HepG2 (cell line): ENCODE data around the gene RAPSN. TPM values are rescaled to one million over a fixed set of nuclear protein-coding genes. Genes with fewer than 3 reads are reported as not detected.

ENCODE experiments used
- DMAP1 ChIP-seq: IDR thresholded peaks from 2 replicates; pipeline ENCODE4 v1.6.1; 2016
- FOXA1 ChIP-seq, 2 experiments: fragments of 450-650 bp in 1 of 2; sonication (generic) in 1 of 2; formaldehyde crosslinking in 1 of 2; IDR thresholded peaks; 2 replicates each; pipeline versions ENCODE4 v1.4.0 to v1.6.1; 2016 to 2020; ENCODE audit warnings: missing genetic modification reagents in 1 of 2
- FOXP4 ChIP-seq: sonication (generic); formaldehyde crosslinking; IDR thresholded peaks from 2 replicates; pipeline ENCODE4 v1.4.0; 2020; ENCODE audit warnings: missing genetic modification reagents
- HNF4G ChIP-seq, 2 experiments: sonication (generic) in 1 of 2; formaldehyde crosslinking in 1 of 2; IDR thresholded peaks; 2 replicates each; pipeline versions ENCODE4 v1.4.0 to v1.6.1; 2011 to 2020; ENCODE audit warnings: borderline replicate concordance in 2 of 2, low read depth in 2 of 2, mild to moderate bottlenecking in 2 of 2, low read length in 1 of 2, missing genetic modification reagents in 1 of 2, moderate library complexity in 1 of 2
- LCORL ChIP-seq, 2 experiments: fragments of 450-650 bp in 1 of 2; sonication (generic) in 1 of 2; formaldehyde crosslinking in 1 of 2; IDR thresholded peaks; 2 replicates each; pipeline versions ENCODE4 v1.5.0 to v1.6.1; 2017 to 2020; ENCODE audit warnings: antibody characterized with exemption in 1 of 2, missing genetic modification reagents in 1 of 2
- NFE2L2 ChIP-seq: fragments of 150-350 bp; IDR thresholded peaks from 2 replicates; pipeline ENCODE4 v1.6.1; 2014; ENCODE audit warnings: low read length
- POLR2AphosphoS2 ChIP-seq: IDR thresholded peaks from 2 replicates; pipeline ENCODE4 v1.6.1; 2011; ENCODE audit warnings: low read depth, low read length, improper control_type of control experiment
- SCMH1 ChIP-seq: sonication (generic); formaldehyde crosslinking; IDR thresholded peaks from 2 replicates; pipeline ENCODE4 v1.9.0; 2021; ENCODE audit warnings: missing genetic modification reagents, mild to moderate bottlenecking, borderline replicate concordance
- STAT5B ChIP-seq: sonication (generic); formaldehyde crosslinking; IDR thresholded peaks from 2 replicates; pipeline ENCODE4 v1.4.0; 2020; ENCODE audit warnings: missing genetic modification reagents
- TRAFD1 ChIP-seq: sonication (generic); formaldehyde crosslinking; IDR thresholded peaks from 2 replicates; pipeline ENCODE4 v1.5.1; 2020; ENCODE audit warnings: missing genetic modification reagents, mild to moderate bottlenecking, borderline replicate concordance
- ZFP62 ChIP-seq: sonication (generic); formaldehyde crosslinking; IDR thresholded peaks from 2 replicates; pipeline ENCODE4 v1.4.0; 2020; ENCODE audit warnings: missing genetic modification reagents
- ZNF468 ChIP-seq: sonication (generic); formaldehyde crosslinking; IDR thresholded peaks from 2 replicates; pipeline ENCODE4 v1.8.0; 2022; ENCODE audit warnings: mild to moderate bottlenecking, moderate library complexity, missing genetic modification reagents
- polyA plus RNA-seq, 8 experiments: library from polyadenylated mRNA; depleted of rRNA in 3 of 8; stranded (reverse) in 7 of 8; unstranded in 1 of 8; fragments of >200 nt; fragmentation: Illumina TruSeq in 4 of 8; extraction: Trizol in 4 of 8; gene quantifications; 2 replicates each; pipeline versions ENCODE4 v1.2.1 to v1.2.3, GENCODE V29; 2011 to 2016; ENCODE audit warnings: low read depth in 4 of 8, missing spikeins in 1 of 8, mixed read lengths in 1 of 8; ENCODE audit not compliant: insufficient read depth in 1 of 8
- total RNA-seq, 5 experiments: library from RNA; depleted of rRNA; stranded (reverse); fragments of >200 nt; fragmentation: Illumina TruSeq; extraction: Trizol; gene quantifications; 2 replicates each; pipeline ENCODE4 v1.2.3, GENCODE V29; 2016; ENCODE audit warnings: low read depth in 1 of 5
- TF ChIP-seq, protein P1 (sequence below): sonication (generic); formaldehyde crosslinking; IDR thresholded peaks from 2 replicates; pipeline ENCODE4 v1.4.0; 2020; ENCODE audit warnings: missing genetic modification reagents, borderline replicate concordance
- TF ChIP-seq, protein P2 (sequence below): sonication (generic); formaldehyde crosslinking; IDR thresholded peaks from 2 replicates; pipeline ENCODE4 v1.4.0; 2020; ENCODE audit warnings: mild to moderate bottlenecking, low read depth, missing genetic modification reagents
- TF ChIP-seq, protein P3 (sequence below): sonication (generic); formaldehyde crosslinking; conservative IDR thresholded peaks from 2 replicates; pipeline ENCODE4 v1.4.0; 2020; ENCODE audit warnings: missing genetic modification reagents
- TF ChIP-seq, protein P4 (sequence below): sonication (generic); formaldehyde crosslinking; IDR thresholded peaks from 2 replicates; pipeline ENCODE4 v1.8.0; 2022; ENCODE audit warnings: missing genetic modification reagents, mild to moderate bottlenecking, moderate library complexity, borderline replicate concordance

Gene RAPSN
- total and polyA plus RNA-seq, 2 of the 13 experiments (the other 11 are each of a cell fraction or from before 2014, with no cell fraction given), result 0.15 to 1.2 TPM

- TF ChIP-seq FOXP4 (peak; percentile 49), POLR2AphosphoS2 (no peak), FOXA1 (IDR thresholded peaks at IDR 0.05) (no peak), FOXA1 (CRISPR knock-in tag; IDR thresholded peaks at IDR 0.05) (peak; percentile 64), STAT5B (CRISPR knock-in tag) (no peak), TRAFD1 (CRISPR knock-in tag) (no peak), ZNF468 (CRISPR knock-in tag) (no peak), NFE2L2 (no peak), DMAP1 (CRISPR knock-in tag) (no peak), SCMH1 (no peak), HNF4G (IDR thresholded peaks at IDR 0.05; ENCODE audit: borderline replicate concordance, low read depth, low read length) (peak; percentile 62; the same call in 1 of the 2 replicates), HNF4G (CRISPR knock-in tag; IDR thresholded peaks at IDR 0.05; ENCODE audit: borderline replicate concordance, low read depth) (no peak), LCORL (IDR thresholded peaks at IDR 0.05) (peak; percentile 47; the same call in 1 of the 2 replicates), LCORL (CRISPR knock-in tag; IDR thresholded peaks at IDR 0.05) (peak; percentile 67), ZFP62 (CRISPR knock-in tag) (no peak)
- TF ChIP-seq, protein P1, sequence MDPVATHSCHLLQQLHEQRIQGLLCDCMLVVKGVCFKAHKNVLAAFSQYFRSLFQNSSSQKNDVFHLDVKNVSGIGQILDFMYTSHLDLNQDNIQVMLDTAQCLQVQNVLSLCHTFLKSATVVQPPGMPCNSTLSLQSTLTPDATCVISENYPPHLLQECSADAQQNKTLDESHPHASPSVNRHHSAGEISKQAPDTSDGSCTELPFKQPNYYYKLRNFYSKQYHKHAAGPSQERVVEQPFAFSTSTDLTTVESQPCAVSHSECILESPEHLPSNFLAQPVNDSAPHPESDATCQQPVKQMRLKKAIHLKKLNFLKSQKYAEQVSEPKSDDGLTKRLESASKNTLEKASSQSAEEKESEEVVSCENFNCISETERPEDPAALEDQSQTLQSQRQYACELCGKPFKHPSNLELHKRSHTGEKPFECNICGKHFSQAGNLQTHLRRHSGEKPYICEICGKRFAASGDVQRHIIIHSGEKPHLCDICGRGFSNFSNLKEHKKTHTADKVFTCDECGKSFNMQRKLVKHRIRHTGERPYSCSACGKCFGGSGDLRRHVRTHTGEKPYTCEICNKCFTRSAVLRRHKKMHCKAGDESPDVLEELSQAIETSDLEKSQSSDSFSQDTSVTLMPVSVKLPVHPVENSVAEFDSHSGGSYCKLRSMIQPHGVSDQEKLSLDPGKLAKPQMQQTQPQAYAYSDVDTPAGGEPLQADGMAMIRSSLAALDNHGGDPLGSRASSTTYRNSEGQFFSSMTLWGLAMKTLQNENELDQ (CRISPR knock-in tag), result no peak
- TF ChIP-seq, protein P2, sequence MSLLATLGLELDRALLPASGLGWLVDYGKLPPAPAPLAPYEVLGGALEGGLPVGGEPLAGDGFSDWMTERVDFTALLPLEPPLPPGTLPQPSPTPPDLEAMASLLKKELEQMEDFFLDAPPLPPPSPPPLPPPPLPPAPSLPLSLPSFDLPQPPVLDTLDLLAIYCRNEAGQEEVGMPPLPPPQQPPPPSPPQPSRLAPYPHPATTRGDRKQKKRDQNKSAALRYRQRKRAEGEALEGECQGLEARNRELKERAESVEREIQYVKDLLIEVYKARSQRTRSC, result no peak
- TF ChIP-seq, protein P3, sequence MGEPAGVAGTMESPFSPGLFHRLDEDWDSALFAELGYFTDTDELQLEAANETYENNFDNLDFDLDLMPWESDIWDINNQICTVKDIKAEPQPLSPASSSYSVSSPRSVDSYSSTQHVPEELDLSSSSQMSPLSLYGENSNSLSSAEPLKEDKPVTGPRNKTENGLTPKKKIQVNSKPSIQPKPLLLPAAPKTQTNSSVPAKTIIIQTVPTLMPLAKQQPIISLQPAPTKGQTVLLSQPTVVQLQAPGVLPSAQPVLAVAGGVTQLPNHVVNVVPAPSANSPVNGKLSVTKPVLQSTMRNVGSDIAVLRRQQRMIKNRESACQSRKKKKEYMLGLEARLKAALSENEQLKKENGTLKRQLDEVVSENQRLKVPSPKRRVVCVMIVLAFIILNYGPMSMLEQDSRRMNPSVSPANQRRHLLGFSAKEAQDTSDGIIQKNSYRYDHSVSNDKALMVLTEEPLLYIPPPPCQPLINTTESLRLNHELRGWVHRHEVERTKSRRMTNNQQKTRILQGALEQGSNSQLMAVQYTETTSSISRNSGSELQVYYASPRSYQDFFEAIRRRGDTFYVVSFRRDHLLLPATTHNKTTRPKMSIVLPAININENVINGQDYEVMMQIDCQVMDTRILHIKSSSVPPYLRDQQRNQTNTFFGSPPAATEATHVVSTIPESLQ (CRISPR knock-in tag), result no peak
- TF ChIP-seq, protein P4, sequence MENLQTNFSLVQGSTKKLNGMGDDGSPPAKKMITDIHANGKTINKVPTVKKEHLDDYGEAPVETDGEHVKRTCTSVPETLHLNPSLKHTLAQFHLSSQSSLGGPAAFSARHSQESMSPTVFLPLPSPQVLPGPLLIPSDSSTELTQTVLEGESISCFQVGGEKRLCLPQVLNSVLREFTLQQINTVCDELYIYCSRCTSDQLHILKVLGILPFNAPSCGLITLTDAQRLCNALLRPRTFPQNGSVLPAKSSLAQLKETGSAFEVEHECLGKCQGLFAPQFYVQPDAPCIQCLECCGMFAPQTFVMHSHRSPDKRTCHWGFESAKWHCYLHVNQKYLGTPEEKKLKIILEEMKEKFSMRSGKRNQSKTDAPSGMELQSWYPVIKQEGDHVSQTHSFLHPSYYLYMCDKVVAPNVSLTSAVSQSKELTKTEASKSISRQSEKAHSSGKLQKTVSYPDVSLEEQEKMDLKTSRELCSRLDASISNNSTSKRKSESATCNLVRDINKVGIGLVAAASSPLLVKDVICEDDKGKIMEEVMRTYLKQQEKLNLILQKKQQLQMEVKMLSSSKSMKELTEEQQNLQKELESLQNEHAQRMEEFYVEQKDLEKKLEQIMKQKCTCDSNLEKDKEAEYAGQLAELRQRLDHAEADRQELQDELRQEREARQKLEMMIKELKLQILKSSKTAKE (CRISPR knock-in tag), result no peak; the same call in 1 of the 2 replicates
Observed at GRCh38 chr11:47431356-47432083, 17.4 kb downstream of the RAPSN start (continued).
